Urinary bladder (tissue), 4 donors: ENCODE measurements around the gene COL18A1. TPM values are rescaled to one million over a fixed set of nuclear protein-coding genes. Genes with fewer than 3 reads are reported as not detected.

Experiments
- DNase-seq: peaks from one replicate; pipeline ENCODE4 v3.0.0-alpha.2; 2015; ENCODE audit errors: extremely low spot score
- H3K27ac ChIP-seq: one replicate; pipeline ENCODE4 v1.5.1; 2013; ENCODE audit warnings: low read depth, mild to moderate bottlenecking, moderate library complexity
- H3K36me3 ChIP-seq: one replicate; pipeline ENCODE4 v1.6.1; 2013; ENCODE audit warnings: mild to moderate bottlenecking, moderate library complexity; ENCODE audit not compliant: insufficient read depth
- H3K4me1 ChIP-seq: one replicate; pipeline ENCODE4 v1.6.1; 2013; ENCODE audit warnings: mild to moderate bottlenecking, moderate library complexity; ENCODE audit not compliant: insufficient read depth
- H3K4me3 ChIP-seq: one replicate; pipeline ENCODE4 v1.5.1; 2013; ENCODE audit warnings: low read depth, low read length
- WGBS: extraction: QIAGEN DNeasy Blood & Tissue Kit; methylation state at CpG from one replicate; pipeline ENCODE4 v1.1.7; 2013; 5-methylcytosine and 5-hydroxymethylcytosine counted together
- polyA plus RNA-seq: library from polyadenylated mRNA; stranded (reverse); fragments of 200-250 nt; gene quantifications from one replicate; pipeline ENCODE4 v1.2.3, GENCODE V29; 2013
- total RNA-seq: library from RNA; depleted of rRNA; stranded (reverse); fragments of >200 nt; gene quantifications from one replicate; pipeline ENCODE4 v1.2.3, GENCODE V29; 2014
- donor health status: healthy with polysubstance abuse.
- donor health status: healthy.

The COL18A1 gene
- total and polyA plus RNA-seq, 2 donors: 60.7 to 111 TPM

DNA sequence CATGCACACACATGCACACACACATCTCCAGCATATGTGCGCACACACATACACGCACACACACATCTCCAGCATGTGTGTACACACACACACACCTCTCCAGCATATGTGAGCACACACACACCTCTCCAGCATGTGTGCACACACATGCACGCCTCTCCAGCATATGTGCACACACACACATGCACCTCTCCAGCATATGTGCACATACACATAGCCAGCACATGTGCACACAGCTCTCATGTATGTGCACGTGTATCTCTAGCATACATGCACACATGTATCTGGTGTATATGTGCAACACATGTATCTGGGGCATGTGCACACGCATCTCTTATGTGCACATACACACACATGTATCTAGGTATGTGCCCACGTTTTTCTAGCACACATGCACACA lies 79.4 kb downstream of the COL18A1 start:
- H3K36me3 ChIP-seq: no peaks in the 10 kb centered on the region
- 94% methylated on average over 6 of the region's 6 CpGs for WGBS
- H3K27ac ChIP-seq: no peak overlapping the region
- no peak overlapping the region for H3K4me3 ChIP-seq
- no peaks in the 10 kb centered on the region for H3K4me1 ChIP-seq
- DNase-seq: no peak

DNA sequence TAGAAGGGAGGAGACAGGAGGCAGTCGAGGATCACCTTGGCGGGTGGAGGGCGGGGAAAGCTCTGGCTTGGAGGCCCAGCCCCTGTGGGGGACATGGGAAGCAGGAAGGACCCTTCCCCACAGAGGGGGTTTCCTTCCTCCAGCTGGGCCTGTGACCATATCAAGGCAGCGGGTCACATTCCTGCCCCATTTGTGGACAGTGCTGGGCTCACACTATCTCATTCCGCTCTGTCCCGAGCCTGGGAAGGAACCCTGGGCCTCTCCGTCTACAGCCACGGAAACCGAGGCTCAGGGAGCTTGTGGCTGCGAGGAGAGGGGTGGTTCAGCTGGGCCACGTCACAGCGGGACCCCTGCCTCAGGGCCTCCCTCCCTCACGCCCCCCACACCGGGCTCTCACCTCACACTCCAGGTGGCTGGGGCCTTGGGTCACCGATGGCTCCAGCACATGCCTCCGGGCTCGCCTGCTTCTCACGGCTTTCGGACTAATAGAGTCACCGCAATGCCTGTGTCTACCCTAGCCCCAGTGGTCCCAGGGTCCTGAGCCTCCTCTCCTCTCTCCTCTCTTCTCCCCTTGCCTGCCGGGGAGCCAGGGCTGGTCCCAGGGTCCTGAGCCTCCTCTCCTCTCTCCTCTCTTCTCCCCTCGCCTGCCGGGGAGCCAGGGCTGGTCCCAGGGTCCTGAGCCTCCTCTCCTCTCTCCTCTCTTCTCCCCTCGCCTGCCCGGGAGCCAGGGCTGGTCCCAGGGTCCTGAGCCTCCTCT lies 80.9 kb downstream of the COL18A1 start:
- H3K4me3 ChIP-seq: no peak overlapping the region
- H3K27ac ChIP-seq: no peak overlapping the region
- H3K36me3 ChIP-seq: no peaks in the 10 kb centered on the region
- H3K4me1 ChIP-seq: no peaks in the 10 kb centered on the region
- no peak for DNase-seq
- 92% methylated on average over 25 of the region's 25 CpGs for WGBS

DNA sequence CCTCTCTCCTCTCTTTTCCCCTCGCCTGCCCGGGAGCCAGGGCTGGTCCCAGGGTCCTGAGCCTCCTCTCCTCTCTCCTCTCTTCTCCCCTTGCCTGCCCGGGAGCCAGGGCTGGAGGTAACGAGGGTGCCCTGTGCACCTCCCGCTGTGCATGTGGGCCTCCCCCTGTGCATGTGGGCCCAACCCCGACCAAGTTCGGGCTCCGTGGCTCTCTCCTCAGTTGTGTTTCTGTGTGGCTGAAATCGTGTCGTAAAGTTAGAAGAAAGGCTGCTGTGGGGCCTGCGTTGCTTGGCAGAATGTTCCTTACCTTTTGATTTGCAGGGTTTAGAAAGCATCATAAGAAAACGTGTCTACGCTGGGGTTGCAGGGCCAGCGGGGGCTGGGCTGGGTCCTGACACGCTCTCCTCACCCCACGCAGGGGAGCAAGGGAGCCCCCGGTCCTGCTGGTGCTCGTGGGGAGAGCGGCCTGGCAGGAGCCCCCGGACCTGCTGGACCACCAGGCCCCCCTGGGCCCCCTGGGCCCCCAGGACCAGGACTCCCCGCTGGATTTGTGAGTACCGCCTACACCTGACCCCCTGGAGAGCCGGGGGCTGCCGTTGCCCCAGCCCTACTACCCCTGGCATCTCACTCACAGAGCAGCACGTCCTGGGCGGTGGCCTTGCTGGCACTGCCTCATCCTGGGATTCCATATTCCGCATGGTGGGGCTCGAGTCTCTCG lies 81.6 kb downstream of the COL18A1 start:
- H3K27ac ChIP-seq: no peak overlapping the region
- H3K4me1 ChIP-seq: no peaks in the 10 kb centered on the region
- DNase-seq: no peak
- H3K36me3 ChIP-seq: no peaks in the 10 kb centered on the region
- WGBS: 85% methylated on average over 28 of the region's 29 CpGs
- H3K4me3 ChIP-seq: no peak overlapping the region

DNA sequence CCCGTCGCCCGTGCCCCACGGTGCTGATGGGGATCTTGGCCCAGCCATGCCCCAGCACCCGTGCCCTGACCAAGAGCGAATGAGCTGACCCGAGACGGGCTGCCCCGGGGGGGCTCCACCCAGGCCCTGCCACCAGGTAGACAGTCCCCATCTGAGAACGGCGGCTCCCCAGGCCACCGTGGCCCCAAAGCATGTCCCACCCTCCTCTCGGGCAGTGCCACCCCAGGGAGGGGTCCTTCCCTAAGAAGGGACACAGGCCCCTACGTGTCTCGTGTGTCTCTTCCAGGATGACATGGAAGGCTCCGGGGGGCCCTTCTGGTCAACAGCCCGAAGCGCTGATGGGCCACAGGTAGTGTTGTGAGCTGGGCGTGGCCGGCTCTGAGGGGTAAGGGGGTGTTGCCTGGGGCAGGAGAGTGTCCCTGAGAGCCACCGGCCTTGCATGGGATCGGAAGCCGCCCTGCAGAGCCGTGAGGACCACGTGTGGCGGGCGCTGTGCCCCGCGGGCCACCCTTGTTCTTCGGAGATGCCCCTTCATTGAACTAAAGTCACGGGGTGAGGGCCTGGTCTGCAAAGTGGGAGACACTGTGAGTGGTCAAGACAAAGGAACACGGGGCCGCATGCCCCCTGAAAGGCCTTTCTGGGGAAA lies 82.3 kb downstream of the COL18A1 start:
- H3K27ac ChIP-seq: no peak overlapping the region
- WGBS: 93% methylated on average over 33 of the region's 33 CpGs
- no peaks in the 10 kb centered on the region for H3K36me3 ChIP-seq

DNA sequence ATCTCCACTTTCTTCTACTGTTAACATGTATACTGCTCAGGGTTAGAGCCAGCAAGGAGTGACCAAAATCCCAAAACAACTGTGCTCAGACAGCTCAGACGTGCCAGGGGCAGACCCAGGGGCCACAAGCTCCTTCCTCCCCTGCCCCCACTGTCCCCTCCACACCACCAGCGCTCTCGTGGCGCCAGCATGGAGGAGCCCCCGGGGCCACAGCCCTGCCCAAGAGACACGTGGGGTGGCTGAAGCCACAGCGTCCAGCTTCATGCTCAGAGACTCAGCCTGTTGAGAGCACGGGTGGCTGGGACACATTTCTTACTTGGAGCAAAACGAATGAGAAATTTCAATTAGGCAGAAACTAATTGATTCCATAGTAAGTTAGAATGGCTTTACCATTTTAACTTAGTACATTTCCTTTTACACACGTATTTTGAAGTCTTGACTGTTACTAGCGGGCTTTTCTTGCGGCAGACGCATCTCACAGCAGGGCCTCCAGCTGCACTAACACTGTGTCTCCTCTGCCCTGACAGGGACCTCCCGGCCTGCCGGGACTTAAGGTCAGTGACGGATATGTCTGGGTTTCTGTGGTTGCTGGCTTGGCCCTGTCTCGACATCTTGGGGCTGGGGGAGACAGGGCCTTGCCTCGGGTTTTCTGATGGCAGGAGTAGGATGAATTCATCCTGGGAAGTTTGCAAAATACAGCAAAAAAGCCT lies 83.1 kb downstream of the COL18A1 start:
- no peak for DNase-seq
- 88% methylated on average over 18 of the region's 18 CpGs for WGBS
- no peaks in the 10 kb centered on the region for H3K36me3 ChIP-seq

More for the DNA sequence above, 82.3 kb downstream of the COL18A1 start:
- no peak for DNase-seq
- H3K4me1 ChIP-seq: no peaks in the 10 kb centered on the region
- no peak overlapping the region for H3K4me3 ChIP-seq

DNA sequence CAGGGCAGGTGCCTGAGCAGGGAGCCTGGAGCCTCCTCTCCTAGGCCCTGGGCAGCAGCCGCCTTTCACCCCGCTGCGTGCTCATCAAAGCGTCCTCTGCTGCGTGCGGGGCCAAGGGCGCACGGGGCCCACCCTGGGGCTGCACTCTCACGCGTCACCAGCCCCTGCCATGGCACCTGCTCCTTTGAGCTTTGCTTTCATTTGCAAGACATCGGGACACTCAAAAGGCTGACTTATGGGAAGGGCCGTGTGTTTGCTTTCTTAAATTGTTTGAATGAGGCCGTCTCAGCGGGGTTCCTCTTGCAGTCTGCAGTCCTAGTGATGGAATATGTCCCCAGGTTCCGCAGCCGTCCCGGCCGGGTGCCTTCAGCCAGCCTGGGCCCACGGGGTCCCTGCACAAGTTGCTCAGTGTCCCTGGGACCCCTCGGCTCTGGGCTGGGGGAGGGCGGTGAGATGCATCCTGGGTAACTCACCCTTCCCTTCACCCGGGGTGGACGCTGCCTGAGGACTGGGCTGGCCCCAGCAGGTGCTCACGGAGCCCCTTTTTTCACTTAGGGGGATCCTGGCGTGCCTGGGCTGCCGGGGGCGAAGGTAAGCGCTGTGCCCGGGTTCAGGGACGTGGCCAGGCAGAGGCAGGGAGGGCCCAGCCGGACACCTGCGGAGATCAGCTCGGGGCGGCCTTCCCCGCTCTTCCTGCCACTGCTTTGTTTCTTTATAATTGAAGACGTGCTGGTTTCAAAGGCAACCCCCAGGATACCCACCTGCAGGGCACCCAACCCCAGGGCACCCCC lies 84.2 kb downstream of the COL18A1 start:
- no peak overlapping the region for H3K4me3 ChIP-seq
- 91% methylated on average over 36 of the region's 36 CpGs for WGBS
- no peaks in the 10 kb centered on the region for H3K36me3 ChIP-seq
- no peak for DNase-seq
- H3K4me1 ChIP-seq: no peaks in the 10 kb centered on the region
- no peak overlapping the region for H3K27ac ChIP-seq

More for the DNA sequence above, 83.1 kb downstream of the COL18A1 start:
- Histone ChIP-seq H3K4me1 (no peaks in the 10 kb centered on the region), H3K4me3 (no peak overlapping the region), H3K27ac (no peak overlapping the region)

DNA sequence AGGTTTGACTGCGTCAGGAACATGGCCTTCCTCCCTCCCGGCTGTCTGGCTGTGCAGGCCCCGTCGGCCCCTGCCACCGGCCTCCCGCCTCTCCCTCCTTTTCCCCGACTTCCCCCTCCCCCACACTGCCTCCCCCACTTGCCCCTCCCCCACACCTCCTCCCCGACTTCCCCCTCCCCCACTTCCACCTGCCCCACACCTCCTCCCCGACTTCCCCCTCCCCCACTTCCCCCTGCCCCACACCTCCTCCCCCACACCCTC lies 84.7 kb downstream of the COL18A1 start:
- H3K36me3 ChIP-seq: no peaks in the 10 kb centered on the region
- H3K4me3 ChIP-seq: no peak overlapping the region
- WGBS: 63% methylated on average over 9 of the region's 9 CpGs
- no peaks in the 10 kb centered on the region for H3K4me1 ChIP-seq
- no peak for DNase-seq
- no peak overlapping the region for H3K27ac ChIP-seq

DNA sequence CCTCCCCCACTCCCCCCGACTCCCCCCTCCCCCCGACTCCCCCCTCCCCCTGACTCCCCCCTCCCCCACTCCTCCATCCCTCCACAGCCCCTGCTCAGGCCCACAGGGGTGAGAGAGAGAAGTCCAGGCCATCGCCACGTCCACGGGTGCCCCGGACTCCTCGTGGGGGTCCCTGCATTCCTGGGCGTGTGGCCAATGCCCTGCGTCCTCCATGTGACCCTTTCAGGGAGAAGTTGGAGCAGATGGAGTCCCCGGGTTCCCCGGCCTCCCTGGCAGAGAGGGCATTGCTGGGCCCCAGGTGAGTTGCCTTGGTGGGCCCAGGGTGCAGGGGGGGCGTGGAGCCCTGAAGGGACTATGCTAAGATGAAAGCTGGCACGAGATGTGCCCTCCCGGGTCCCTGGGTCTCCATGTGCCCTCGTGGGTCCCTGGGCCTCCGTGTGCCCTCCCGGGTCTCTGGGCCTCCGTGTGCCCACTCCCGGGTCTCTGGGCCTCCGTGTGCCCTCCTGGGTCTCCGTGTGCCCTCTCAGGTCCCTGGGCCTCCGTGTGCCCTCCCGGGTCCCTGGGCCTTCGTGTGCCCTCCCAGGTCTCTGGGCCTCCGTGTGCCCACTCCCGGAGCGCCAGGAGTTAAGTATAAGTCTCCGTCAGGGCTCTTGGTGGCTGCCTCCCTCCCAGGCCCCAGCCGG lies 85.2 kb downstream of the COL18A1 start:
- no peaks in the 10 kb centered on the region for H3K4me1 ChIP-seq
- 72% methylated on average over 27 of the region's 29 CpGs for WGBS
- H3K36me3 ChIP-seq: no peaks in the 10 kb centered on the region

DNA sequence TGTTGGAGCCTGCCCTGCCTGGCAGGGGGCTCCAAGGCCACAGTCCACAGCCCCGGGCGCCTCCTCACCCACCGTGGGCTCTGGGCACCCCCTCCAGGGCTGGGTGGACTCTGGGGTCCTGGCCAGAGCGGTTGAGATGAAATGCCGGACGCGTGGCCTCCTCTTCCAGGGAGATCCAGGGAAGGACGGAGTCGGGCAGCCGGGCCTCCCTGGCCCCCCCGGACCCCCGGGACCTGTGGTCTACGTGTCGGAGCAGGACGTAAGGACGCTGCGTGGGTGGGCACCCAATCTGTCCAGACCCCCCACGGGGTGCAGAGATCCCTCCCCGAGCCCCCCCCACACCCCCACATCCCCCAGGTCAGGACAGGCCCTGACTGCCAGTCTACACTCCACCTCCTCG lies 86.1 kb downstream of the COL18A1 start:
- no peak for DNase-seq
- Histone ChIP-seq H3K27ac (no peak overlapping the region), H3K36me3 (no peaks in the 10 kb centered on the region), H3K4me1 (no peaks in the 10 kb centered on the region), H3K4me3 (no peak overlapping the region)
- WGBS: 92% methylated on average over 20 of the region's 20 CpGs

More for the DNA sequence above, 85.2 kb downstream of the COL18A1 start:
- H3K4me3 ChIP-seq: no peak overlapping the region
- no peak for DNase-seq
- H3K27ac ChIP-seq: no peak overlapping the region

DNA sequence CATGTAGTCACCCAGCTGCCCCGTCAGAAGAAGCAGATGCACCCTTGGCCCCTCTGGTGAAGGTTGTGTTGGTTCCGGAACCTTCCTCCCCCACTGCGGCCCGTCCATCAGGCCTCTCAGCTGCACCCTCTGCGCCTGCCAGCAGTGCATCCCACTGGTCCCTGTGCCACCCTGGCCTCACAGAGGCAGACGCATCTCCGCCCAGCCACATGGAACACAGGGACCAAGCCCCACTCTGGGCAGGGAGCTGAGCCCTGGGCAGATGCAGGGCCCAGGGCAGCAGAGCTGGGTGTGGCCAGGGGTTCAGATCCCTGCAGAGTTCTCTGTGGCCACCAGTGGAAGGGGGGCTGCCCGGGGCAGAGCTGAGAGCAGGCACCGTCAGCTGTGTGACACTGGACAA lies 86.7 kb downstream of the COL18A1 start:
- WGBS: 94% methylated on average over 9 of the region's 9 CpGs
- no peaks in the 10 kb centered on the region for H3K4me1 ChIP-seq
- H3K36me3 ChIP-seq: no peaks in the 10 kb centered on the region
- H3K27ac ChIP-seq: no peak overlapping the region
- no peak overlapping the region for H3K4me3 ChIP-seq
- no peak for DNase-seq

DNA sequence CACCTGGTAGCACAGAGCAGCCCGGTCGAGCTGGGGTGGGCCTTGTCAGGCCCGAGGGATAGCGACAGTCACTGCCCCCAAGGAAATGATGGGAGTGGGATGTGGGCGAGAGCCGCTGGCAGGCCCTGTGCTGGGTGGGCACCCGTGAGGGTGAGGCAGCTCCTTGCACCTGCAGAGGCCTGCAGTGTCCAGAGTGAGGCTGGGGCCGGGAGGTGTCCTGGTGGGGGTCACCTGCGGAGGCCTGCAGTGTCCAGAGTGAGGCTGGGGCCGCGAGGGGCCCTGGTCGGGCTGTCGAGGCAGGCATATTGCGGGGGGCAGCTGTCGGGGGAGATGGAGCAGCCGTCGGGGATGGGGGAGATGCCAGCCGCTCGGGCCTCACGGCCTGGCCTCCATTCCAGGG lies 87.8 kb downstream of the COL18A1 start:
- no peak overlapping the region for H3K27ac ChIP-seq
- DNase-seq: no peak
- no peaks in the 10 kb centered on the region for H3K36me3 ChIP-seq
- no peaks in the 10 kb centered on the region for H3K4me1 ChIP-seq
- 96% methylated on average over 20 of the region's 20 CpGs for WGBS
- no peak overlapping the region for H3K4me3 ChIP-seq

DNA sequence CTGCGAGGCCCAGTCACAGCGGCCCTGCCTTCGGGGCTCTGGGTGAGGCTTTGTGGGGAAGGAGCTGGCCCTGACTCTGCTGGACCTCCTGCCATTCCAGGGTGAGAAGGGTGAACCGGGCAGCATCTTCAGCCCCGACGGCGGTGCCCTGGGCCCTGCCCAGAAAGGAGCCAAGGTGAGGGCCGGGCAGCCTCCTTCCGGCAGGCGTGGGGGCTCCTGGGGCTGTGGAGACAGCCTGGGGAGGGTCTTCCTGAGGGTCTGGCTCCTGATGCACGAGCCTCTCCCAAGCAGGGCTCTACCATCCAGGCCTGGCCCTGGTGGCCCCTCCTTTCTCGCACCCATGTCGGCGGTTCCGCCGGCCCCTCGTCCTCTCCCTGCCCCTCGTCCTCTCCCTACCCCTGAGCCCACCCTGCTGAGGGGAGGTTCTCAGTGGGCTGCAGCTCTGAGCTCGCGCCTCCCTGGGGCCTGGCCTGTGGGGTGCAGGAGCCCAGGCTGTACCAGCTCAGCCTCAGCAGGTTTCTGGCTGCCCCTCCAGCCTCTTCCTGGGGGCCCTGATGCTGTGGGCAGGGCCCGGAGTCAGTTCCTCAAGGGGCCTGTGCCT lies 88.5 kb downstream of the COL18A1 start:
- no peaks in the 10 kb centered on the region for H3K36me3 ChIP-seq
- no peak for DNase-seq
- WGBS: 92% methylated on average over 21 of the region's 21 CpGs
- H3K4me1 ChIP-seq: no peaks in the 10 kb centered on the region
- H3K27ac ChIP-seq: no peak overlapping the region
- H3K4me3 ChIP-seq: no peak overlapping the region
